ENCODE measurements around the gene USP28.
"Not testable (repeated sequence)": the region's sequence is repeated elsewhere in the genome, so short reads cannot be mapped to it uniquely, and the experiment has no call there.

Gene USP28, protein sequence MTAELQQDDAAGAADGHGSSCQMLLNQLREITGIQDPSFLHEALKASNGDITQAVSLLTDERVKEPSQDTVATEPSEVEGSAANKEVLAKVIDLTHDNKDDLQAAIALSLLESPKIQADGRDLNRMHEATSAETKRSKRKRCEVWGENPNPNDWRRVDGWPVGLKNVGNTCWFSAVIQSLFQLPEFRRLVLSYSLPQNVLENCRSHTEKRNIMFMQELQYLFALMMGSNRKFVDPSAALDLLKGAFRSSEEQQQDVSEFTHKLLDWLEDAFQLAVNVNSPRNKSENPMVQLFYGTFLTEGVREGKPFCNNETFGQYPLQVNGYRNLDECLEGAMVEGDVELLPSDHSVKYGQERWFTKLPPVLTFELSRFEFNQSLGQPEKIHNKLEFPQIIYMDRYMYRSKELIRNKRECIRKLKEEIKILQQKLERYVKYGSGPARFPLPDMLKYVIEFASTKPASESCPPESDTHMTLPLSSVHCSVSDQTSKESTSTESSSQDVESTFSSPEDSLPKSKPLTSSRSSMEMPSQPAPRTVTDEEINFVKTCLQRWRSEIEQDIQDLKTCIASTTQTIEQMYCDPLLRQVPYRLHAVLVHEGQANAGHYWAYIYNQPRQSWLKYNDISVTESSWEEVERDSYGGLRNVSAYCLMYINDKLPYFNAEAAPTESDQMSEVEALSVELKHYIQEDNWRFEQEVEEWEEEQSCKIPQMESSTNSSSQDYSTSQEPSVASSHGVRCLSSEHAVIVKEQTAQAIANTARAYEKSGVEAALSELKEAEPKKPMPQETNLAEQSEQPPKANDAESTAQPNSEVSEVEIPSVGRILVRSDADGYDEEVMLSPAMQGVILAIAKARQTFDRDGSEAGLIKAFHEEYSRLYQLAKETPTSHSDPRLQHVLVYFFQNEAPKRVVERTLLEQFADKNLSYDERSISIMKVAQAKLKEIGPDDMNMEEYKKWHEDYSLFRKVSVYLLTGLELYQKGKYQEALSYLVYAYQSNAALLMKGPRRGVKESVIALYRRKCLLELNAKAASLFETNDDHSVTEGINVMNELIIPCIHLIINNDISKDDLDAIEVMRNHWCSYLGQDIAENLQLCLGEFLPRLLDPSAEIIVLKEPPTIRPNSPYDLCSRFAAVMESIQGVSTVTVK

DNA sequence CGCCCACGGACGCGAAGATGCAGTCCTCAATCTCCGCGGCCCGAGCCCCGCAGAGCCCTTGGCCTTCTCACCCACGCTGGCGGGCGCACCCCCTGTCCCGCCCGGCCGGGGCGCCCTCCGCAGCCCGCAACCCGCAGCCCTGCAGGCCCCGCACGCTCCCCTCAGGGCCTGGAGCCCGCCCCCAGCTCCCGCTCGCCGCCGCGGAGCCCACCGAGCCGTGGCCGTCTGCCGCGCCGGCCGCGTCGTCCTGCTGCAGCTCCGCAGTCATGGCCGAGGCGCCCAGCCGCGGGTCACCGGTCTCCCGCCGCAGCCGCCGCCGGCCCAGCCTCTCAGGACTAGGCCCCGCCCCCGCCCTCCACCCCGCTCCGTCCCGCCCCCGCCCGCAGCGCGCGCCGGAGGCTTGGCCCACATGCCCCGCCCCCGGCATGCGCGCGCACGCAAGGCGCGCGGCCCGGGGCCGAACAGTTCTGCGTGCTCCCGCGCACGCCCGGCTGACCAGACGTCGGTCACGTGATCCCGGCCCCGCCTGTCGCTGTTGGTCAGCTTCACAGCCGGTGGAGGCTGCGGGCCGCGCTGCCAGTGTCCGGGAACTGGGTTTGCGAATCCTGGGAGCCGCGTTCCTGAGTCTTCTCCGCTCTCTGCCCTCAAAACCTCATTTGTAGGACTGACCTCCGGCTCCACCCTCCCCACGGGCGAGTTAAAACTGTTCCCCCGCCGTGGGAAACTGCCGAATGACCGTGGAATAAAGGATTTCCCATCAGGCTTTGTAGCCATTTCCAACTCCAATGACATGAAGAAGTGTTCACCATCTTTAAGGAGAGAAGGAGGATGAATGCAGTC, at the start of gene USP28:
TSS of gene USP28 (minus strand) at position 339 of the 840 bp plus-strand sequence. CDS start at position 268, 71 bp downstream.
- DNase-seq: peak; percentile 97 to 100 (median 99)

DNA sequence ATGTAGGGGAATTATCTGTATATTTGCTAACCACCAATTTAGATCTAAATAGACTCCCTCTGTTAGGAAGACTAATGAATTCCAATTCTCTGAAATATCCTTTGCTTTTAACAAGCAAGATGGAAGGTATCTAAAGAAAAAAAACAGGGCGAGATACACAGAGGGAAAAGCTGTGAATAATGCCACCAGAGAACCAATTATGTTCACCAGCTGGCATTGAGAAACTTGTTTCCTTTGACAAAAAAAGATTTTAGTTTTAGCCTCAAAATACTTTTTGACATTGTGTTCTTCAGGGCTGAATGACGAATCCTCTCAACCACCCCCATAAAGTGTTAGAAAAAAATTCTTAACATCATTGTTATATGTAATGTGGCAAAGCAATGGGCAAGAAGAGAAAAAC, 48.2 kb upstream of the USP28 start:
- no peak for DNase-seq

DNA sequence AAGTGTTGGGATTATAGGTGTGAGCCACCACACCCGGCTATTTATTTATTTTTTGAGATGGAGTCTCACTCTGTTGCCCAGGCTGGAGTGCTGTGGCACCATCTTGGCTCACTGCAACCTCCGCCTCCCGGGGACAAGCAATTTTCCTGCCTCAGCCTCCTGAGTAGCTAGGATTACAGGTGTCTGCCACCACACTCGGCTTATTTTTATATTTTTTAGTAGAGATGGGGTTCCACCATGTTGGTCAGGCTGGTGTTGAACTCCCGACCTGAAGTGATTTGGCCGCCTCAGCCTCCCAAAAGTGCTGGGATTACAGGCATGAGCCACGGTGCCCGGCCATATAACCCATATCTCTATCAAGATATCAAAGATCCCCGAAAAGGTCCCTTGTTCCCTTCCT, 36.1 kb upstream of the USP28 start:
- not testable (repeated sequence) for DNase-seq

DNA sequence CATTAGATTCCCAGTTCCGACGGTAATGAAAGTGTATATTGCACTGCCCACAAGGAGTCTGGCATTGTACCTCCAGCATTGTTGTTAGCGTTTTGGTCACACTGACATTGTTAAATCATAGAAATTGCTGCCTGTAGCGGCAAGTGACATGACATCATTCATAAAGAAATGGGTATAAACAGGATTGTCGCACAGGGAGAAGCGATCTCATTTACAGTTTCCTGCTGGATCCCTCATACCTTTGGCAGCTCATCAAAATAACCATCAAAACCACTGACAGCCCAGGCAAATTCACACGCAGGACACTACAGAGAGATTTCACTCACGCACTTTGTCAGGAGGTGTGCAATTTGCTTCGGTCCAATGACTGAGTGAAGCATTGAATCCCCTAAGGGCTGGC, 32.7 kb upstream of the USP28 start:
- no peak for DNase-seq

DNA sequence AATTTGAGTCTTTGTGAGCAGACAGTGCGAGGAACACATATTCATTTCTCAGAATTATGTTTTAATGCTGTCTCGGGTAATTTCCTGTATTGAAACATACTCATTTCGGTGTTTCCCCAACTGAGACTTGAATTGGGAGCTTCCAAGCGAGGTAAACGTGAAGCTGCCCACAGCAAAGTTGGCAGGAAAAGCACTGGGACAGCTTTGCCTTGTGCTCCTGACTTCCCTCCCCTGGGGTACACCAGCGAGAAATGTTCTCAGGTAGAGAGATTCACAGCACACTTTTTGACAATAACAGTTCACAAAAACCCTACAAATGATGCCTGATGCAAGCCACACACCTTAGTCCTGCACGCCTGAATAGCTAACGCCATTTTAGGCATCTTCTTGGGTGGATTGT, 32.3 kb upstream of the USP28 start:
- DNase-seq: no peak

DNA sequence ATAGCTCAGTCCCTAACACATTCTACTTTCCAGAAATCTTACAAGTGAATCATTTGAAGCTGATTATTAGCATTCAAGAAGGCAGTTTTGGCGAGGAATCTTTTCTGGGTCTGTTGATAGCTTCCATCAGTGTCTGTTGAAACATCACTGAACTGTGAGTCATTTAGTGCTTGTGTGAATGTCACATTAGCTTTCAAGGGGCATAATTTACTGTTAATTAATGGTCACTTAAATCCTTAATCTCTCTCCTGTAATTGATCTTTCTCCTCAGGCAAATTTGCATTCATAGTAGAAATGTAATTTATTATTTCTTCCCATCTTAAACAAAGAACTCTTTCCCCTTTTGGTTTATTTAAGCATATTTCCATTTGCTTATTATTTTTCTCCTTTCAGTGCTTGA, 31.8 kb upstream of the USP28 start:
- no peak for DNase-seq

DNA sequence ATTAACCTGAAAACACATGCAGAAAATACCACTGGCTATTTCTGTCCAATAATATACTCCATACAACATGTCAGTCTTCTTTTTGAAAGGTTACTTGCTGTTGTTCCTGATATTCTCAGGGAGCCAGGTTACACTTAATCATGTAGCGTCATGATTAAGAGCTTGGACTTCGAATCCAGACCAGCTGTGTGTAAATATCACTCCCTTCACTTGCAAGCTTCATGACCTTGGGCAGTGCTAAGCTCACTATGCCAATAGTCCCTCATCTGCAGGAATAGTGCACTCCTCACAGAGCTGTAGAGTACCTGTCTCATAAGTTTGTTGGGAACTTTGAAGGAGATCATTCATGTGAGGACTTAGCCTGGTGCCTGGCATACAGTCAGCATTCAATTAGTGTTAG, 31.1 kb upstream of the USP28 start:
- DNase-seq: no peak

DNA sequence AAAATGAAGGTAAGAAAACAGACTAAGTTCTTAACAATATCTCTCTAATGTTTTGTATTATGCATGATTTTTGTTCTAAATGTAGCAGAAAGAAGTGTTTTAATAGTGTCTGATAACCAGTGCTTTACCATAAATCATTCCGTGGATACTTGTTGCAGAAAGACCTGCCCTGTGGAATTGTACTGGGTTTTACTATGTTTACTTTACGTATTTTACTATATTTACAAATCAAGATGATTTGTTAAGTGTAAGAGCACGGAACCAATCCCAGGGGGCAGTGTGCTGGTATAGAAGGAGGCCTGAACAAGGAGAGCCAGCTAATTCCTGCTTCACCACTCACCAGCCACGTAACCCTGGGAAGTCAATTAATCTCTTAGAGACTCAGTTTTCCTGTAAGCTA, 30.7 kb upstream of the USP28 start:
- no peak for DNase-seq

DNA sequence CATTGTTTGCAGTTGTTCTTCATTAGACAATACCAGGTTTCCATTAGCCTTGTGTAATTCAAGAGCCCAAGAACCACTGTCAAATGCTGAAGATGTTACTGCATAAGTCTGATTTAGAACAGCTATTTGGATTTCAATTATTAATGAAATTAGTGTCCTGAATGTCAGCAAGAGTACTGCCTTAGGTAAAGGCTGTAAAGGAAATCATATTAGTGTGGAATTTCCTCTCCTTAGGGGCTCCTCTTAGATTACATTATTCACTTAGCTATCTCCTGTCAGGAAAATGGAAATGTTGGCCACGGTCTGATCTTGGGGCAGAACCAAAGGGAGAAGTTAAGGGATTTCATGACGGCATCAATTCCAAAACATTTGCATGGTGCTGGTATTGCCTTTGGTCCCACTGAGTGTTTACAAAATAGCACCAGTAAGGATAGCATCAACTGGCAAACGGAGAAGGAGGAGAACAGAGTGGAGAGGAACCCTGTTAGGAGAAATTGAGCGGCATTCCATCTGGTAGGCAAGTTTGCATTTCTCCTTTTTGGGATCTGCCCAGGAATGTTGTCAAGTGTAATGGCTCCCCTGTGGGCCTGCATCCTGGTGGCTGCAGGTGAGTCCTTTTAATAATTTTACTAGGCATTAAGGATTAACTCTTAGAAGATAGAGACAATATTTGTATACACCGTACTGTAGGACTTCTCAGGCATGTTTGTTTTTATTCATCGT, 29.2 kb upstream of the USP28 start, which contains the start of gene HTR3B:
TSS of gene HTR3B (plus strand) at position 418 of the 723 bp plus-strand sequence. CDS start at position 556, 138 bp downstream.
- no peak for DNase-seq

DNA sequence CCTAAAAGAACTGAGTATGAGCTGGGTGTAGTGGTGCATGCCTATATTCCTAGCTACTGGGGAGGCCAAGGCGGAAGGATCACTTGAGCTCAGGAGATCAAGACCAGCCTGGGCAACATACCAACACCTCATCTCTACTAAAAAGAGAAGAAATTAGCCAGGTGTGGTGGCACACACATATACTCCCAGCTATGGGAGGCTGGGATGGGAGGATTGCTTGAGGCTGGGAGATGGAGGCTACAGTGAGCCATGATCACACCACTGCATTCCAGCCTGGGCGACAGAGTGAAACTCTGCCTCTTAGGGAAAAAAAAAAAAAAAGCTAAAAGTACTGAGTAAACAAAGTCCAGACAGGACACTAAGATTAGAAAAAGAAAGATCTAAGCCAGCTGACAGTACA, 25.8 kb upstream of the USP28 start:
- no peak for DNase-seq

DNA sequence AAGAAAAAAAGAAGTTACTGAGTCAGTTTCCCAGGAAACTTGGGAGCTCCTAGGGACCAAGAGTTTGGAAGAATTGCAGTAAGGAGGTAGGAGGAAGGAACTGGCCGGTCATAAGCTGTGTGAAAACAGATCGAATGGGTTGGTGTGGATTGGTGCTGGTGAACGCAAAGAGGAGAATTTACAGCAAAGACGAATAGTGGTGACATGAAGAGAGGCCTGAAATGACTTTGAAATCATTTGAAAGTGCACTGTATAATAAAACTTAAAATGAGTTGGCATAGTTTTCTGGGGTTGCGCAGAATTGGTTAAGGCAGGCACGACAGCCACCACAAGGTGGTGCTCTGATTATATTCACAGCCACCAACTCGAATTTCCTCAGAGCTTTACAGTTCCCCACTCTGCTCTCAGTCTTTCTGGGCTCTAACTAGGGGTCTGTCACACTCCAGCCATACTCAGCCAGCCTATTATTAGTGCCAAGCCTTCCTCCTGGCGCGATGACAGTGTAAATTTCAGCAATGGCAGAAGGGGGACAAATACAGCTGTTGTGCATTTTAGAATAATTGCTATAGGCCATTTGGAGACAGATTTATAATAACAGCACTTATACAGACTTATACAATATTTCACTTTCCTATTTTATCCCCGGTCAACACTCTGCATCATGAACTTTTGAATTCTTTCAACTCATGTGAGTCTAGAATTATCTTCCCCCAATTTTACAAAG, 20.9 kb upstream of the USP28 start:
- peak; percentile 48 to 60 (median 56) for DNase-seq

DNA sequence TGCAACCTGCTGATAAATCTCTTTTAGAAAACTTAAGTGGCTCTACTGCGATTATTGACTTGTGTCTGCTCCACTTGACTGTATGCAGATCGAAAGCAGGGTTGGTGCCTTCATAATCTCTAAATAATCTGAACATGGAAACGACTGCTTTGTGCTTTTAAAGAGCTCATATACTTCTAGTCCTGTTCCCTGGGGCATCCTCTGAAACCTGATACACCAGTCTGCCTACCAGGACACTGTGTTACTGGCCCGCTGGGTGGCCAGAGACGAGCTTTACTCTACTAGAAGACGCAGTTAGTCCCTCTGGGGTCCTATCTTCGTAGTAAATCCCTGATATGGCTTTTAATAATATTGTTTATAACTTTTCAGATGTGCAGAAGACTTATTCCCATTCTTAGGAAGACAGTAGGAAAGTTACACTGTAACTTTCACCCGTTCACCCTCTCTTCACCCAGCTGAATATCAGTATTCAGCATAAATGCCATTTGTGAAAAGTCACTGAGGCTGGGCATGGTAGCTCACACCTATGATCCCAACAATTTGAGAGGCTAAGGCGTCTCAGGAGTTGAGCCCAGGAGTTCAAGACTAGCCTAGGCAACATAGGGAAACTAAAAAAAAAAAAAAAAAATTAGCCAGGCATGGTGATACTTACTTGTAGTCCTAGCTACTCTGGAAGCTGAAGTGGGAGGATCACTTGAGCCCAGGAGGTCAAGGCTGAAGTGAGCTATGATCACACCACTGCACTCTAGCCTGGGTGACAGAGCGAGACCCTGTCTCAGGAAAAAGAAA, 20.2 kb upstream of the USP28 start:
- no peak for DNase-seq

DNA sequence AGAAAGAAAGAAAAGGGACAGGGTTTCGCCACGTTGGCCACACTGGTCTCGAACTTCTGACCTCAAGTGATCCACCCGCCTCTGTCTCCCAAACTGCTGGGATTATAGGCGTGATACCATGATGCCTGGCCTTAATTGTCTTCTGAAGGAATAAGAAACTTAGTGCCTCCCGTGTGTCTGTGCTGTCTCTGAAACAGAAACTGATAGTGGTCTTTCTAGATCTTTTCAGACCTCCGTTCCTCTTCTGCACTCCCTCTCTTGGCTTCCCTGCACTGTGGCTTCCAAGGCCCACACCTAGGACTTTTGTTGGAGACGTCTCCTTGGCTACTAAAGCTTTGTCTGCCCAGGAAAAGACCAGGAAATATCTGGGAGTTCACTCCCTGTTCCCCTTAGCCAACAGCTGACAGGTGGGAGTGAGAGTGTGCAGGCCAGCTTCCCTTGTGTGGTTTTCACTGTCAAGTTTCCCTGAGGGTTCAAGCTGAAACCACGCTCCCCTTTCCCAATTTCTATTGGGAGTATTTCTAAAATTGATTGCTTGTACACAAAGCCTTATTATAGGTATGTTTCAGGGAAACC, 19.1 kb upstream of the USP28 start:
- DNase-seq: no peak

DNA sequence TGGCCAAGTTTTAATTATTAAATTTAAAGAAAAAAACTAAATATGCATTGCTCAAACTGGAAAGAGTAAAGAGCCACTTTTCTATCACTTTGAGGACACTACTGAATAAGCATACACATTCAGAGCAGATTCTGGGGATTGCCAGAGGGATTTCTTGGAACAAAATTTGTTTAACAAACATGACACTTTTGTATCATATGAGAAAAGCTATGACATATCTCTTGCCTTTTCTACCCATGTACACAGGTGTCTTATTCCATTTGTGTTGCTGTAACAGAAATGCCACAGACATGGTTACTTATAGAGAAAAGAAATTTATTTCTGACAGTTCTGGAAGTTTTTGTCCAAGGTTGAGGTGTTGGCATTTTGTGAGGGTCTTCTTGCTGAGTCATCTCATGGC, 13.5 kb upstream of the USP28 start:
- DNase-seq: no peak

DNA sequence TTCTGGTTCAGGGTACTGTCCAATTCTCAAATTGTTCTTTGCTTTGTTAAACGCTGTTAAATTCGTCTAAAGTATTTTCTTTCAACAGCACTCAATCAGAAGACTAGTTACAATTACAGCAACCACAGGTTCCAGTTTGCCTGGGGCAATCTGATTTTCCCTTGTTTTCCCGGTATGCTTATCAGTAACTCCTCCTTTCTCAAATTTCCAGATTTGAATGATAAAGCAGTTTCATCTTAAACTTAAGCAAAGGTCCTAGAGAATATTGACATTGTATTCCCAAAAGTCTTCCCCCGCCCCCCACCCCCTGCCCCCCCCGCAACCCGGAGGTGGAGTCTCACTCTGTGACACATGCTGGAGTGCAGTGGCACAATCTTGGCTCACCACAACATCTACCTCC, 10.5 kb upstream of the USP28 start:
- no peak for DNase-seq

DNA sequence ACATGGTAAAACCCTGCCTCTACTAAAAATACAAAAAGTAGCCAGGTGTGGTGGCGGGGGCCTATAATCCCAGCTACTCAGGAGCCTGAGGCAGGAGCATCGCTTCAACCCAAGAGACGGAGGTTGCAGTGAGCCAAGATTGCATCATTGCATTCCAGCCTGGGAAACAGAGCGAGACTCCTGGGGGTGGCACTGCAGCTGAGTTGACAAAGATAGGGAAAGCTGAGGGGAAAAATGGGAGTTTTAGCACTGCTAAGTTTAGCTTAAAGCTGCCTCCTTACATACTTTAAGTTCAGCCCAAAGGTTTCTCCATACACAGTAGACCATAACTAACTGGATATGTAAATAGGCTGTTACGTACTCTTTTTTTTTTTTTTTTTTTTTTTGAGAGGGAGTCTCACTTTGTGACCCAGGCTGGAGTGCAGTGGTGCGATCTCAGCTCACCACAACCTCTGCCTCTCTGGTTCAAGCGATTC, 9.0 kb upstream of the USP28 start:
- no peak for DNase-seq

DNA sequence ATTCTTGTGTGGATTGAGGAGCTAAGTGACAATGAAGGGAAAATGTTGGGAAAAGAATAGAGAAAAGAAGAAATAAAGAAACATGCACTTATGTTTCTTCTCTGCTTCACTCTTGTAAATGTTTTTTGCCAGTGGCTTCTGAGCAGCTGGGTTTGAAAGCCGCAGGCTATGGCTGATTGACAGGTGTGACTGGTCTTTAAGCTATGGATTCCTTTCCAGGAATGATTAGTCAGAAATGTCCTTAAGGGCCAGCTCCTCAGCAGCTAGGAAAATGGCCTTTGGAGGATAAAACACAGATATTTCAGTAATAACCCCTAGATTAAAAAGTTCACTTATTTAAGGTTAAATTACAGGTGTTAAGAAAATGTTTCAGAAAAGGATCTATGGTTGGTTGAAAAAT, 6.5 kb upstream of the USP28 start:
- no peak for DNase-seq

DNA sequence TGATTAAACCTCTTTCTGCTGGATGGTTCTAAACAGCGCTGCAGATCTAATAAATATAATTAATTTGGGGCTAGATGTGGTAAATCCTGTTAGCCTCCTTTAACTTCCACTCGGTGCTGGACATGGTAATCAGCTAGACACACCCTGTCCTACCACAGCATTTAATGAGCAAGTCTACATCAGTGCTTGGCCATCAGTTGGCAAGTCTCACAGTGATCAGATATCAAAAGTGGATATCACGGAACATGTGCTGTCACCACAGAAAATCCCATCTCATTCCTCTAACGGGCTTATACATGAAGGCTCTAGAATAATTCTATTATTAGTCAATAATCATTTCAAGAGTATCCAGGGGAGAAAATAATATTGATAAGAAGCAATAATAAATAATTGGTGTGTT, 5.6 kb upstream of the USP28 start:
- no peak for DNase-seq

DNA sequence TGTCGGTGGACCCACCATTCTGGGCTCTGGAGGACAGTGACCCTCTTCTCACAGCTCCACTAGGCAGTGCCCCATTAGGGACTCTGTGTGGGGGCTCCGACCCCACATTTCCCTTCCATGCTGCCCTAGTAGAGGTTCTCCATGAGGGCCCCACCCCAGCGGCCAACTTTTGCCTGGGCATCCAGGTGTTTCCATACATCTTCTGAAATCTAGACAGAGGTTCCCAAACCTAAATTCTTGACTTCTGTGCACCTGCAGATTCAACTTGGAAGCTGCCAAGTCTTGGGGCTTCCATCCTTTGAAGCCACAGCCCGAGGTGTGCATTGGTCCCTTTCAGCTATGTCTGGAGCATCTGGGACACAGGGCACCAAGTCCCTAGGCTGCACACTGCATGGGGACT, 4.1 kb upstream of the USP28 start:
- not testable (repeated sequence) for DNase-seq

DNA sequence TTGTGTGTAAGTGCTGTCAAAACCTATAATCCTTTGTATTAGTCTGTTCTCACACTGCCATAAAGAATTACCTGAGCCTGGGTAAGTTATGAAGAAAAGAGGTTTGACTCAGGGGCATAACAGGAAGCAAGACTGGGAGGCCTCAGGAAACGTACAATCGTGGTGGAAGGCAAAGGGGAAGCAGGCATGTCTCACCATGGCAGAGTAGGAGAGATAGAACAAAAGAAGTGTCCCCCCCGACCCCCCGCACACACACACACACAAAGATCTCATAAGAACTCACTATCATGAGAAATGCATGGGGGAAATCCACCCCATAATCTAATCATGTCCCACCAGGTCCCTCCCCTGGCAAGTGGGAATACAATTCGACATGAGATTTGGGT, 2.3 kb upstream of the USP28 start:
- DNase-seq: no peak

All from suppressor macrophage treated with lipopolysaccharide for 1 hour (primary cell).